Endothelial cell of umbilical vein (primary cell): ENCODE measurements around the gene RCVRN. TPM values are rescaled to one million over a fixed set of nuclear protein-coding genes. Genes with fewer than 3 reads are reported as not detected.

ENCODE experiments used
- BruUV-seq: library from RNA; stranded (reverse); fragments of 400-500 nt; replicated peaks from 2 replicates; lab custom pipeline; 2021; lab: Mats Ljungman, UMichigan
- CTCF ChIA-PET: fragments of 300-600, 350-600 bp; sonication (Branson Sonifier 250); formaldehyde crosslinking; loops from one replicate; lab custom pipeline; 2021; ENCODE audit warnings: antibody characterized with exemption, inconsistent platforms; lab: Charles Lee
- POLR2A ChIA-PET: fragments of 300-600, 350-600 bp; sonication (Branson Sonifier 250); formaldehyde crosslinking; loops from one replicate; lab custom pipeline; 2021; ENCODE audit warnings: antibody characterized with exemption, inconsistent platforms; lab: Charles Lee
- DNase-seq: peaks from one replicate; pipeline ENCODE4 v3.0.0-alpha.2; 2011; ENCODE audit warnings: low read depth, low spot score
- FAIRE-seq: peaks from 2 replicates; lab custom pipeline; 2011; peaks lifted over from hg19 to GRCh38; lab: Jason Lieb, UNC
- H2AFZ ChIP-seq: 2 replicates; pipeline ENCODE4 v1.6.0; 2012; ENCODE audit warnings: low read depth, low read length, control low read depth, inconsistent platforms
- H3K27ac ChIP-seq: 2 replicates; pipeline ENCODE4 v1.5.1; 2011; ENCODE audit warnings: low read depth, mild to moderate bottlenecking, control low read depth, low read length, moderate library complexity; ENCODE audit not compliant: insufficient read depth
- H3K27me3 ChIP-seq, 2 experiments: 2 replicates each; pipeline versions ENCODE4 v1.6.0 to v1.6.1; 2011; ENCODE audit warnings: low read length in 2 of 2, mixed read lengths in 1 of 2; ENCODE audit not compliant: control insufficient read depth in 2 of 2, insufficient read depth in 2 of 2
- H3K36me3 ChIP-seq, 2 experiments: 2 replicates in 1 of 2; 3 replicates in 1 of 2; pipeline ENCODE4 v1.5.1; 2011; ENCODE audit warnings: low read length in 2 of 2, mild to moderate bottlenecking in 1 of 2, moderate library complexity in 1 of 2; ENCODE audit not compliant: control insufficient read depth in 2 of 2, insufficient read depth in 2 of 2; ENCODE audit errors: extremely low read depth in 1 of 2
- H3K4me1 ChIP-seq: 3 replicates; pipeline ENCODE4 v1.5.1; 2011; ENCODE audit warnings: mild to moderate bottlenecking, low read length; ENCODE audit not compliant: control insufficient read depth, insufficient read depth; ENCODE audit errors: extremely low read depth
- H3K4me2 ChIP-seq: 2 replicates; pipeline ENCODE4 v1.6.1; 2011; ENCODE audit warnings: low read length, control low read depth, mixed read lengths; ENCODE audit not compliant: insufficient read depth
- H3K4me3 ChIP-seq, 3 experiments: fragments of 200-600 bp in 1 of 3; sonication (generic), shearing (Covaris generic) in 1 of 3; replicated peaks in 1 of 3; 2 replicates each; pipeline ENCODE4 v1.5.1; 2011 to 2016; ENCODE audit warnings: control low read depth in 3 of 3, low read length in 3 of 3, mild to moderate bottlenecking in 2 of 3, inconsistent platforms in 1 of 3, low read depth in 1 of 3, moderate library complexity in 1 of 3; ENCODE audit not compliant: insufficient read depth in 1 of 3
- H3K79me2 ChIP-seq: 2 replicates; pipeline ENCODE4 v1.6.0; 2012; ENCODE audit warnings: low read length, inconsistent platforms; ENCODE audit not compliant: control insufficient read depth, insufficient read depth
- H3K9ac ChIP-seq: replicated peaks from 2 replicates; pipeline ENCODE3; 2011; ENCODE audit warnings: low read length, control low read depth; ENCODE audit not compliant: insufficient read depth; ENCODE audit errors: extremely low read depth
- H3K9me1 ChIP-seq: replicated peaks from 3 replicates; pipeline ENCODE4 v1.6.0; 2011; ENCODE audit warnings: mild to moderate bottlenecking, low read length; ENCODE audit not compliant: control insufficient read depth, insufficient read depth; ENCODE audit errors: extremely low read depth
- H3K9me3 ChIP-seq: replicated peaks from 2 replicates; pipeline ENCODE4 v1.5.1; 2012; ENCODE audit warnings: low read length, inconsistent platforms; ENCODE audit not compliant: control insufficient read depth, insufficient read depth
- H4K20me1 ChIP-seq: replicated peaks from 2 replicates; pipeline ENCODE3; 2011; ENCODE audit warnings: mild to moderate bottlenecking, low read length; ENCODE audit not compliant: control insufficient read depth, insufficient read depth; ENCODE audit errors: extremely low read depth
- CTCF ChIP-seq, 2 donors: IDR thresholded peaks; 1 replicate in 1 of 2; 2 replicates in 1 of 2; pipeline ENCODE4 v1.5.1; 2011; ENCODE audit warnings: low read length in 2 of 2, mild to moderate bottlenecking in 2 of 2, moderate library complexity in 2 of 2, control low read depth in 1 of 2, inconsistent platforms in 1 of 2, low read depth in 1 of 2; ENCODE audit not compliant: insufficient read depth in 1 of 2; ENCODE audit errors: extremely low read depth in 1 of 2
- EZH2 ChIP-seq: IDR thresholded peaks from 2 replicates; pipeline ENCODE4 v1.6.1; 2012; ENCODE audit warnings: borderline replicate concordance, low read depth, mild to moderate bottlenecking, moderate library complexity, low read length, inconsistent platforms; ENCODE audit not compliant: severe bottlenecking
- FOS ChIP-seq: IDR thresholded peaks from 2 replicates; pipeline ENCODE4 v1.6.1; 2011; ENCODE audit warnings: mild to moderate bottlenecking, low read length, moderate library complexity, borderline replicate concordance; ENCODE audit not compliant: insufficient read depth
- GATA2 ChIP-seq: IDR thresholded peaks from 2 replicates; pipeline ENCODE4 v1.7.0; 2011; ENCODE audit warnings: low read depth, mild to moderate bottlenecking, moderate library complexity, mixed read lengths, low read length; ENCODE audit not compliant: insufficient read length, insufficient read depth
- JUN ChIP-seq: IDR thresholded peaks from 2 replicates; pipeline ENCODE4 v1.6.1; 2011; ENCODE audit warnings: borderline replicate concordance, low read depth; ENCODE audit not compliant: insufficient read length, insufficient read depth
- MAX ChIP-seq: IDR thresholded peaks from 2 replicates; pipeline ENCODE4 v1.6.1; 2011; ENCODE audit not compliant: insufficient read depth, insufficient read length
- MYC ChIP-seq: IDR thresholded peaks from one replicate; pipeline ENCODE4 v1.6.1; 2011; ENCODE audit warnings: mild to moderate bottlenecking, low read depth, low read length
- POLR2A ChIP-seq: IDR thresholded peaks from 2 replicates; pipeline ENCODE4 v1.6.1; 2012; ENCODE audit warnings: low read depth, mild to moderate bottlenecking, control low read depth, low read length
- POLR2AphosphoS5 ChIP-seq: IDR thresholded peaks from 2 replicates; pipeline ENCODE4 v1.6.1; 2012; ENCODE audit warnings: low read depth, mild to moderate bottlenecking, control low read depth, low read length, moderate library complexity; ENCODE audit not compliant: insufficient read depth
- dilution Hi-C: fragments of 300-500 bp; cut with MboI; formaldehyde crosslinking; loops from one replicate; pipeline ENCODE4 v1.15.0; 2019; ENCODE audit warnings: low sequenced_read_pairs; ENCODE audit not compliant: extremely low pct_ligation_motif_present
- intact Hi-C: fragments of 100-400 bp; cut with micrococcal nuclease; formaldehyde crosslinking; loops from one replicate; pipeline ENCODE4 v1.10.0; 2022
- polyA plus RNA-seq, 4 experiments: library from polyadenylated mRNA; depleted of rRNA in 3 of 4; stranded (reverse) in 3 of 4; unstranded in 1 of 4; fragments of >200 nt; gene quantifications; 2 replicates each; pipeline versions ENCODE4 v1.2.1 to v1.2.3, GENCODE V29; 2011 to 2012; ENCODE audit warnings: missing spikeins in 1 of 4
- total RNA-seq: library from RNA; stranded (reverse); gene quantifications from 2 replicates; pipeline ENCODE4 v1.2.3, GENCODE V29; 2021

The RCVRN gene
- total and polyA plus RNA-seq, 2 donors (not counting 3 experiments of a cell fraction or from before 2014, with no cell fraction given), result not detected

DNA sequence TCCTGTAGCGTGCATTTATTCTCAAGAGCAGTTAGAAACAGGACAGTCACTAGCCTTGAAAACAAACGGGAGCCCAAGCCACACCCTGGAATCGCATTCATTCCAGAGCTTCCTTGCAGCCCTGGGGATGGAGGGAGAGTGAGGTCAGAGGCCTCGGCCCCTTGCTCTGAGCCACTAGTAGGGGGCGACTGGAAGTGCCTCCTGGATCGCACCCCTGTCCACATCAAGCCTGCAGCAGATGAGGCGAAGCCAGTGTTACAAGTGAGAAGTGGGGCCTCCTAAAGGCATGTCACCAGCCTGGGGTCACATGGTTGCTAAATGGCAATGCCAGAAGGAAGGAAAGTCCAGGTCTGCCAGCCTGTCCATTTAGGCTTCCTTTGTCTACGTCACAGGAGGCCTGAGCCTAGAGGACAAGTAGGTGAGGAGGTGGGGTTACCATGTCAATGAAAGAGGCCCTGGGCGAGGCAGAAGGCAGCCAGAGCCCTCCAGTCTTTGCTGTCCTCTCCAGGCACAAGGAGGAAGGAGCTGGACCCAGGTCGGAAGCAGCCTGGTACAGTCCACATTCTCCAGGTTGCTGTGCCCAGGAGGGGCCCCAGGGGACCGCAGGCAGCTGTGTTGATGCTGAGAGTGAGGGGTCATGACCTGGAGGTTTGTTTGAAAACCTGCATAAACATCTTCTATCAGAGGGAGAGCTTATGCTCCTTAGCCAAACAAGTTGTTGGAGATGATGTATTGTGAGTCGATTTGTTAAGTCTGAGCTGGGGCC lies 3.0 kb upstream of the RCVRN start:
- no peak overlapping the region for H3K4me2 ChIP-seq
- dilution Hi-C loops (no loop called here), intact Hi-C loops (no loop called here)
- CTCF ChIA-PET, result interaction anchor here (1.4 kb wide), 1 partner anchor 31 kb away, joined by 3 read pairs; no protein-coding TSS in a partner anchor
- no peak overlapping the region for H3K9ac ChIP-seq
- no TSS peak for BruUV-seq
- DNase-seq, result no peak
- H3K4me3 ChIP-seq, result no peak overlapping the region
- no peaks in the 10 kb centered on the region for H3K4me1 ChIP-seq
- no peak for TF ChIP-seq FOS
- no peak for TF ChIP-seq EZH2
- no peak for TF ChIP-seq GATA2
- TF ChIP-seq CTCF (IDR thresholded peaks at IDR 0.05; ENCODE audit: extremely low read depth in 1 of 2, insufficient read depth in 1 of 2, low read depth in 1 of 2, low read length in 2 of 2), result no peak
- no peak for TF ChIP-seq POLR2A
- no peak for TF ChIP-seq MAX
- no peak for TF ChIP-seq MYC
- no peak for TF ChIP-seq POLR2AphosphoS5
- TF ChIP-seq JUN, result no peak
- H4K20me1 ChIP-seq, result no peaks in the 10 kb centered on the region
- no peak overlapping the region for H3K27ac ChIP-seq
- H3K27me3 ChIP-seq, result no peaks in the 10 kb centered on the region
- H3K9me3 ChIP-seq, result peaks cover 7% of the 10 kb centered on the region
- H3K79me2 ChIP-seq, result no peaks in the 10 kb centered on the region
- no peaks in the 10 kb centered on the region for H3K9me1 ChIP-seq
- FAIRE-seq, result no peak
- H2AFZ ChIP-seq, result no peak overlapping the region
- no peaks in the 10 kb centered on the region for H3K36me3 ChIP-seq
- POLR2A ChIA-PET, result no interaction called here
